Bronchial epithelial cell (primary cell): Measurements from ENCODE around the gene ADAMTS3. TPM values are rescaled to one million over a fixed set of nuclear protein-coding genes. Genes with fewer than 3 reads are reported as not detected.

Source experiments
- DNase-seq: peaks from one replicate; pipeline ENCODE4 v3.0.0-alpha.2; 2010; ENCODE audit warnings: low read depth
- FAIRE-seq: peaks from 2 replicates; lab custom pipeline; 2011; peaks lifted over from hg19 to GRCh38; lab: Jason Lieb, UNC
- H3K27me3 ChIP-seq: 2 replicates; pipeline ENCODE4 v1.5.1; 2011; ENCODE audit warnings: low read length; ENCODE audit not compliant: control insufficient read depth, insufficient read depth
- H3K36me3 ChIP-seq: 2 replicates; pipeline ENCODE4 v1.5.1; 2011; ENCODE audit warnings: low read length; ENCODE audit not compliant: control insufficient read depth, insufficient read depth
- H3K4me3 ChIP-seq: 2 replicates; pipeline ENCODE4 v1.5.1; 2011; ENCODE audit warnings: mild to moderate bottlenecking, low read depth, low read length, control low read depth
- CTCF ChIP-seq: IDR thresholded peaks from 2 replicates; pipeline ENCODE4 v1.5.1; 2011; ENCODE audit warnings: mild to moderate bottlenecking, moderate library complexity, low read length, control low read depth, inconsistent platforms; ENCODE audit not compliant: insufficient read depth, severe bottlenecking
- total RNA-seq: library from RNA; depleted of rRNA; stranded (reverse); fragments of >200 nt; gene quantifications from 2 replicates; pipeline ENCODE4 v1.2.1, GENCODE V29; 2014

ADAMTS3 gene
- total RNA-seq, 1 donor from 2014 or later = 0.79 TPM

- no peak overlapping the region for H3K4me3 ChIP-seq
- DNase-seq = peak; percentile 15
- FAIRE-seq = no peak
- H3K27me3 ChIP-seq = no peaks in the 10 kb centered on the region
- no peak for TF ChIP-seq CTCF
- no peaks in the 10 kb centered on the region for H3K36me3 ChIP-seq
Measured at GRCh38 chr4:72366601-72367000, 202.4 kb downstream of the ADAMTS3 start.

GRCh38 chr4:72365981-72366380, 203.0 kb downstream of the ADAMTS3 start:
- FAIRE-seq (no peak), DNase-seq (no peak)
- Histone ChIP-seq H3K4me3 (no peak overlapping the region), H3K27me3 (no peaks in the 10 kb centered on the region), H3K36me3 (no peaks in the 10 kb centered on the region)
- no peak for TF ChIP-seq CTCF

GRCh38 chr4:72365016-72365415, 204.0 kb downstream of the ADAMTS3 start:
- Histone ChIP-seq H3K27me3 (no peaks in the 10 kb centered on the region), H3K36me3 (no peaks in the 10 kb centered on the region), H3K4me3 (no peak overlapping the region)
- no peak for FAIRE-seq
- DNase-seq = no peak
- no peak for TF ChIP-seq CTCF

GRCh38 chr4:72360075-72360474, 208.9 kb downstream of the ADAMTS3 start:
- Histone ChIP-seq H3K36me3 (no peaks in the 10 kb centered on the region), H3K4me3 (no peak overlapping the region), H3K27me3 (no peaks in the 10 kb centered on the region)
- no peak for TF ChIP-seq CTCF
- FAIRE-seq (no peak), DNase-seq (no peak)

- no peak for TF ChIP-seq CTCF
- FAIRE-seq (no peak), DNase-seq (no peak)
- H3K36me3 ChIP-seq = no peaks in the 10 kb centered on the region
- no peak overlapping the region for H3K4me3 ChIP-seq
- H3K27me3 ChIP-seq = no peaks in the 10 kb centered on the region
Measured at GRCh38 chr4:72358483-72358882, 210.5 kb downstream of the ADAMTS3 start.

GRCh38 chr4:72357908-72358307, 211.1 kb downstream of the ADAMTS3 start:
- Histone ChIP-seq H3K27me3 (no peaks in the 10 kb centered on the region), H3K36me3 (no peaks in the 10 kb centered on the region), H3K4me3 (no peak overlapping the region)
- DNase-seq = no peak
- no peak for TF ChIP-seq CTCF
- FAIRE-seq = no peak
